Hepatocyte (in vitro differentiated cells): ENCODE measurements around the gene STAC3.

Source experiments
- CTCF ChIP-seq: fragments of 200-600 bp; sonication (generic); IDR thresholded peaks from 2 replicates; pipeline ENCODE4 v1.5.1; 2016; ENCODE audit warnings: antibody characterized with exemption, mild to moderate bottlenecking; ENCODE audit not compliant: poor library complexity
- EZH2phosphoT487 ChIP-seq: fragments of 200-600 bp; sonication (generic); IDR thresholded peaks from one replicate; pipeline ENCODE4 v1.6.1; 2018; ENCODE audit warnings: antibody characterized with exemption, mild to moderate bottlenecking, low read depth, moderate library complexity; ENCODE audit not compliant: unreplicated experiment, severe bottlenecking

- TF ChIP-seq CTCF (no peak), EZH2phosphoT487 (no peak)
These were observed 22.5 kb upstream of the STAC3 start for GRCh38 chr12:57273516-57273915.
